Limb (tissue), 2 donors: ENCODE results near the gene SNX1.
A peak's percentile ranks its signal among the peaks of the same experiment; 100 is the strongest.
"Not testable (repeated sequence)": the region's sequence is repeated elsewhere in the genome, so short reads cannot be mapped to it uniquely, and the experiment has no call there.

Experiments used
- DNase-seq, 2 donors: peaks; one replicate each; pipeline ENCODE4 v3.0.0-alpha.2; 2016; ENCODE audit errors: extremely low spot score in 2 of 2

Gene SNX1

DNA sequence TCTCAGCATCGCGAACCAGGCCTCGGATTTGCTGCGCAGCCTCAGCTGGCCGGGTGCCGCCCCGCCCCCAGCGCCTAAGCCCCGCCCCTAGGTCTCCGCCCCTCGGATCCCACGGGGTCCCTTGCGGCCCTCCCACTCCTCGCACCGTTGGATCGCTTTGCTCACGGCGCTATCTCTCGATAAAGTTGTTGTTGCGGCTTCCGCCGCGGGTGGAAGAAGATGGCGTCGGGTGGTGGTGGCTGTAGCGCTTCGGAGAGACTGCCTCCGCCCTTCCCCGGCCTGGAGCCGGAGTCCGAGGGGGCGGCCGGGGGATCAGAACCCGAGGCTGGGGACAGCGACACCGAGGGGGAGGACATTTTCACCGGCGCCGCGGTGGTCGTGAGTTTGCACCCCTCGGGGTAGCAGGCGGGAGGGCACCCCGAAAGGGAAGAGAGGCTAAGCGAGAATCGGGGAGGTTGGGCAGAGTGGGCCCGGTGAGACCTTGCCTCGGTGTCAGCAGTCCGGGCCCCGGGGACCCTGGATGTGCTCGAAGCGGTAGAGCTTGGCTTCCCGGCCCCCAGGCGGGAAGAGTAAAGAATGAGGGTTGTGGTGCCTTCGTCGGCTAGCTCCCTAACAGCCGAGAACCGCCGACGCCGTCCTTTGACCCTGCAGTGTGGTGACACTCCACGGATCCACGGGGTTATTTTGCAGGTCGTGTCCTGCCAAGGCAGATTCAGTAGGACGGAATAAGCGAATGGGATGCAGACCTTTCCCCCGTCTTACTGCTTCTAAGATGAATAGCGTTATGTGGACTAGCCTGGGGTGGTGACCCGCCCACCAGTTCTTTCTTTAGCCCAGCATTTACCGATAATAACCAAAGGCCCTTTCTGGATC lies at the start of gene SNX1:
Gene SNX1 (plus strand): TSS at position 188 of the 873 bp plus-strand sequence. CDS start 32 bp downstream, at position 220.
- DNase-seq = peak; percentile 90 to 98

DNA sequence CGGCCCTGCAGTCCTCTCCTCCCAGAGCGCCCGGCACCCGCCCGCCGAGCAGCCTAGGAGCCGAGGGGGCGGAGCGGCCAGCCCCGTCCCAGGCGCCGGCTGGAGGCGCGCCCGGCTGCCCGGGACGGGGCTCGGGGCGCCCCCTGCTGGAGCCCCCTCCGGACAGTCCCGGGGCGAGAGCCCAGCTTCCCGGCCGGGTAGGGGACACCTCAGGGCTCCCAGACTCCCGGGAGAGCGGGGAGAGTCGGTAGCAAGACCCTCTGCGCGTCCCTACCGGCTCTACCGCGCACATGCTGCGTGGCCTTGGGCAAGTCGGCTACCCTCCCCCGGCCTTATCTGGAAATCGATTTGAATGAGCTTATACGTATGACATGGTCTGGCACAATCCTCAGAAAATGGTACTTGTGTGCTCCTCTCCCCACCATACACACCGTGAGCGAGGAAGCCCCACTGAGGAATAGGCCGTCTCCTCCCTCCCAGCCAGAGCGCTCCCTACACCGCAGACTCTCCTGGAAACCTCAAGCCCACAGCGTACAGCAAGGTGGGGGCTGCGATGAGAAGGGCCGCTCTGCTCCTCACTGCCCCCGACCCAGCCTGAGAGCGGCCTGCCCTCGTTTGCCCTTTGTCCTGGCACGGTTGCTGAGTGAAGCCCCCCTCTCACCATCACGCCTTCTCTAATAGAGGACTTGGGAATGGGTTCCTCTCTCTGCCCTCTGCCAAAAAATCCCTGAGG lies 49.2 kb upstream of the SNX1 start, which contains the start of gene DAPK2:
Gene DAPK2 (minus strand): TSS at position 65 of the 733 bp plus-strand sequence. CDS start 6,224 bp downstream, outside the sequence.
- peak; percentile 30 to 77 for DNase-seq

- DNase-seq = no peak
These were observed 46.9 kb upstream of the SNX1 start for GRCh38 chr15:64048781-64049460.

DNA sequence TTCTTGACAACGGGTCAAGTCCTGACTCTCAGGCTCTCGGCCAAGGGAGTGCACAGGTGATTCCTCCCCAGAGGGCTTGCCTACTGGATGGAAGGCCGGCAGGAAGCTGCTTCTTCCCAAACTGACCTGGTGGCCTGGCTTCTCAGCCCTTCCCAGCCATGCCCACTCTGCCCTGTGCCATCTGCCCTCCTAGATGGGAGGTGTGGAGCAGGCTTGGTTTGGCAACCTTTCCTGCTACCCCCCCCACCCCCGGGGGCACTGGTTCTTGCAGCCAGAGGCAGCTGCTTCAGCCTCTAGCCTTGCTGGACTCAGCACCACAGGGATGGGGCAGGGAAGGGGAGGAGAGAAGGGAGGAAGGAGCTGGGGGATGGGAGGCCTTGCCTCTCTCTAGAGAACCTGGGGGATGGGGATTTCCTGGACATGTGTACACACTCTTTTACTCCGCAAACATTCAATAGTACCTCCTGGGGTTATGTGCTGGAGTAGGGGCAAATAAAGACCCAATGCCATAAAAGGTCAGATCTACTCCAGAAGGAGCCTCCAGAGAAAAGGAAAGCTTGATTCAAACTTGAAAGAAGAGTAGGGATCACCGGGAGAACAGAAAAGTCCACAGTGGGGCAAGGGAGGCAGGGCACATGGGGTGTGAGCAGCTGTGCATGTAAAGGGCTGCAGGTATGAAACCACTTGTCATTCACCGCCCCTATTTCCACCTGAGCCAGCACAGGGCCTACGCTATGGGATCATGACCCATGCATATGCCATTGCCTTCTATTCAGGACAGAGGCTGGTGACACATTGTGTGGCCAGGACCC lies 45.3 kb upstream of the SNX1 start:
- DNase-seq = no peak

DNA sequence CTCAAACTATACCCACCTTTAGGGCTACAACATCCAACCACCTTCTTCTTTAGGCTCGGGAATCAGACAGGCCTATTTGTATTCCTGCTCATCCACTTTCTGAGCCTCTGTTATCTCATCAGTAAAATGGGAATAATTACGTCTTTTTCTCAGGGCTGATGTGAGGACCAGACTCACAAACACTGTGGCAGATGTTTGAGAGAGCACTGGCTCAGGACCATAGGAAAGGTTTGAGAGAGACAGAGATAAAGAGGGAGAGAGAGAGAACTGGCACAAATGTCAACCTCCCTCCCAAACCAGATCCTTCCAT lies 44.7 kb upstream of the SNX1 start:
- DNase-seq = no peak

DNA sequence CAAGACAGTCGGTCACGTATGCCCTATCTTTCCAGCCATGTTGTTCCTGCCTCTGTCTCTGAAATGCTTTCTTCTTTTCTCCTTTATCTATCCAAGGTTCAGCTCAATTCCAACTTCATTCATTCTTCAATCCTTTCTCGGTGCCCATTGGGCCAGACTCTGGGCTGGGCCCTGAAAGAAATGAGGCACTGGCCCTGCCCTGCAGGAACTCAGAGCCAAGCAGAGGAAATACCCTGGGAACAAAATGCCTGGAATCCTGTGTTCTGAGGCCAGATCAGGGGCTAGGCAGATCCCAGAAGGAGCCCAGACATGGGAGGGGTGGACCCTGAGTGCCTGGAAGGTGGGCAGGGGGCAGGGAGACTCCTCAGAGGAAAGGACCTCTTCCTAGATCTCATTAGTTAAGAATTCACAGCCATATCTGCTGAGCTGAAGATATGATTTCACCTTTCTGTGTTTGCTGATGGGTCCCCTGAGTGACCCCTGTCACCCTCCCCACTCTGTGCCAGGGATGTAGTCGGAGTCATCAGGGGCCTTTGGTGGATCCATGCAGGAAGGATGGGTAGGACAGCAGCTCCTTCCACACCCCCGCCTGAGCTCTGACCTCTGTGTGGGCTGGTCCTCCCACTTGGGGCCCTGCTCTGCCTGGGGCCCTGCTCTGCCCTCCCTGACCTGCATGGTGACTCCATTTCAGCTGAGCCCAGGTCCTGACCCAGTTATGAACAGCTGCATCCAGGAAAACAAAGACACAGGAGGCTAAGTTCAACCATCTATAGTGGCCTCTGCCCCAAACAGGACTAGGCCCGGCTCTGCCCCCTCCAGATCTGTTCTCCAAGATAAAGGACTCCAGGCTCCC lies 44.1 kb upstream of the SNX1 start:
- no peak for DNase-seq

DNA sequence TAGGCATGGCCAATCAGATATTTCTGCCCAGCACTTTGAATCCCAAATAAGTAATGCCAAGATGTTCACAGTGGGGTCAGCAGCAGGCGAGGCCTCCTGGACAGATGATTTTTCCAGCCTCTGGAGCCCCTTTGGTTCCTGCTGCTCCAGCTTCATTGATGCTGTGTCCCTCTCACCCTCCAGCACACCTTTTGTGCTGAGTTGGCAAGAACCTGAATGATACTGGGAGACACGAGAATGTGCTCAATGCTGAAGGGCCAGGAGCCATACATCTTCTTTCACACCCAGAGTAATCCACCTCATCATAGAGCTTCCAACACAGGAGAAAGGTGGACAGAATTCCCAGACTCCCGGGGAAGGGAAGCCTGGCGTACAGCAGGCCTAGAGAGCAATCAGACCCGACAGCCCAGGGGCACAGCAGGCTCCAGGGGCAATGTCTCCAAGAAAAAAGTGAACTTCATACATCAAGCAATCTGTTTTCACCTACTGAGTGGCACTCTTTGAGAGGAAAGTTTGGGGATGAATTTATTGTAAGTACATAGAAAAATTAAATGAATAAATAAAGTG lies 42.8 kb upstream of the SNX1 start:
- DNase-seq = no peak

- DNase-seq = not testable (repeated sequence)
These were observed 42.1 kb upstream of the SNX1 start for GRCh38 chr15:64053674-64054073.

GRCh38 chr15:64058279-64058678 lies 37.5 kb upstream of the SNX1 start:
- no peak for DNase-seq

- not testable (repeated sequence) for DNase-seq
These were observed 36.7 kb upstream of the SNX1 start for GRCh38 chr15:64059104-64059503.

GRCh38 chr15:64060716-64061115 lies 35.1 kb upstream of the SNX1 start:
- DNase-seq = no peak

DNA sequence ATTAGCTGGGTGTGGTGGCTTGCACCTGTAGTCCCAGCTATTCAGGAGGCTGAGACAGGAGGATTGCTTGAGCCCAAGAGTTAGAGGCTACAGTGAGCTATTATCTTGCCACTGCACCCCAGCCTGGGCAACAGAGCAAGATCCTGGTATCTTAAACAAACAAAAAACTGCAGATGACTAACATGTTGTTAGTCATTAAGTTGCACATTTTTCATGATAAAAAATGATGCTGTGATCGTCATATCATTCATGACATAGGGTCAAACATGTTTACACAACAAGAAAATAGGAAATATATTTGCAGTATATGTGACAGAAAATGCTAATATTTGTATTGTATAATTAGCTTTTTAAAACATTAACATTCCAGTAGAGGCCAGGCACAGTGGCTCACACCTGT lies 29.3 kb upstream of the SNX1 start:
- DNase-seq = no peak

DNA sequence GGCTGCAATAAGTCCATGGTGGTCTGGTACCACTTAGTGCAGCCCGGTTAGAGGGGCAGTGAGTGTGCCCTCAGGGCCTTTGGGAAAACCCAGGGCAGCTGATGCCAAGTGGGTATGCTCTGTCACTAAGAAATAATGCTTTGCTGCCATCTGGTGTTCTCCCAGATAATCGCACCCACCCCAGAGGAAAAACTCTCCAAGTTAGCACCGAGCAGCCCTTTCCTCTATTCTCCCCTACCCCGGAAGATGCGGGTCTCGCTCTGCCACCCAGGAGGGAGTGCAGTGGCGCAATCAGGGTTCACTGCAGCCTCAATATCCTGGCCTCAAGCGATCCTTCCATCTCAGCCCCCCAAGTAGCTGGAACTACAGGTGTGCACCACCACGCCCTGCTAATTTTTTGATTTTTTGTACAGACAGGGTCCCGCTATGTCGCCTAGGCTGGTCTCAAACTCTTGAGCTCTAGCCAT lies 28.2 kb upstream of the SNX1 start:
- DNase-seq = peak; percentile 70 to 83

DNA sequence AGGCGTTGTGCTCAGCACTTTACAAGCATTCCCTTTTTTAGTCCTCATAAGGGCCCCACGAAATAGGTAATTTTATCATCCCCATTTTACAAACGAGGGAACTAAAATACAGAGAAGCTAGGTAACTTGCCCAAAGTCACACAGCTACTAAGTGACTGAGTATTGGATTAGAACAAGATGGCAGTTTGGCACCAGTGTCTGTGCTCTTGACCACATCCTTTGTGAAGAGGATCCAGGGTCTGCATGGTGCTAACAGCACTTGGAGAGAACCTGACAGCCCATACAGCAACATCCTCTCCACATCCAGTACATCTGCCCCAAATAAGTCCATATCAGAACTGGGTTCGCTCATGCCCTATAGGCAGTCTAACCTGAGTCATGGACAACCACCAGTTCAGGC lies 27.6 kb upstream of the SNX1 start:
- no peak for DNase-seq

- DNase-seq = no peak
These were observed 25.7 kb upstream of the SNX1 start for GRCh38 chr15:64070106-64070505.

DNA sequence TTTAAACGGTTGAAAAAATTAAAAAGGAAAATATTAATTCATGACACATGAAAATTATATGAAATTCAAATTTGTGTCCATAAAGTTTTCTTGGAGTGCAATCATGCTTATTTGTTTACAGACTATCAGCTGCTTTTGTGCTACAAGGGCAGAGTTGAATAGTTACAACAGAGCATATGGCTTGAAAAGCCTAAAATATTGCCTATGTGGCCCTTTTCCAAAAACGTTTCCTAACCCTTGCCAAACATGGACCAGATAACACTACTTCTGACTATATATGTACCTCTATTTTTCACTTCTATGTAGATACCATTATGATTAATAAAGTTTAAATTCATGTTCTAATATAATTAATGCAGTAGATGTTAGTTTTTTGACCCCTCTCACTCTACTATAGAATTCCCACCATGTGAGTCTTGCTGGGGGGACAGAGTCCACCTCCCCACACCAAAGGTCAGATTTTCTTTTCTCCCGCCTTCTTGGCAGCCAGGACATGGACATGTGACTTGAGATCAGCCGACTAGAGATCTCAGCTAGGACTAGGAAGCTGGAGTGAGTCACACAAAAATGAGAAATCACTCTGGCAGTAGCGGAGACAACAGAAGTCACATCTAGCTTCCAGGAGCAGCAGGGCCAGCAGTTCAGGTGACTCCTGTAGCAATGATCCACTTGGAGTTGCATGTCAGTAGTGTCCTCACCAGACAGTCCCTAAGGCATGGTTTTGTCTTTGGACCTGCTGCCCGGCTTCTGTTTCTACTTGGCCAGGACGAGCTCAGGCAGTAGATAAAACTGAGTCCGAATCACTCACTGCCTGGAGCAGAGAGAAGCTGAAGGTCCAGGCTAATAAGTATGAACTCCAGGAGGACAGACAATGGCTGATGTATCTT lies 24.6 kb upstream of the SNX1 start:
- no peak for DNase-seq

GRCh38 chr15:64071931-64072765 lies 23.6 kb upstream of the SNX1 start:
- no peak for DNase-seq

DNA sequence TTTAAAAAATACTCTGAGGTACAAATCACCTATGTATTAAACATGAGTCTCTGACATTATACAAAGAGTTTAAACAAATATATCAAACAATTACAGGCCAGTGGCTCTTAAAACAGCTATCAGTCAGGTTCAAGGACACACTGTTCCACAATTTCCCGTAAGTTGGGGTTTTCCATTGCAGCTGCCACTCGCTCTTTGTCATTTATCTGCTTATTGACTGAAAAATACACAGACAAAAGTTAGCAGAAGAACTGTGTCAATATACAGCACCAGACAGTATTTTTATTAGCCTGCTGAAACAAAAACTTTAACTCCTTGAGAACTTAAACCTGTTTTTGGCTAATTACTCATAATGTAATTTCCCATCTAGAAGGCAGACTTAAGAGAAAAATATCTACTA lies 23.0 kb upstream of the SNX1 start:
- DNase-seq = no peak
